GM23248 (cell line): ENCODE results near the gene CMIP. TPM values are rescaled to one million over a fixed set of nuclear protein-coding genes. Genes with fewer than 3 reads are reported as not detected.

ENCODE experiments used
- DNase-seq: peaks from one replicate; pipeline ENCODE4 v3.0.0-alpha.2; 2015
- H2AFZ ChIP-seq: fragments of 200-600 bp; sonication (generic); 2 replicates; pipeline ENCODE4 v1.6.1; 2016; ENCODE audit warnings: antibody characterized with exemption
- H3F3A ChIP-seq: fragments of 200-600 bp; sonication (generic); 2 replicates; pipeline ENCODE4 v1.6.1; 2016; ENCODE audit warnings: mild to moderate bottlenecking, antibody characterized with exemption, mixed run types; ENCODE audit not compliant: insufficient read depth
- H3K27ac ChIP-seq: fragments of 200-600 bp; sonication (generic); 2 replicates; pipeline ENCODE4 v1.5.1; 2016; ENCODE audit warnings: mild to moderate bottlenecking
- H3K27me3 ChIP-seq: fragments of 200-600 bp; sonication (generic); replicated peaks from 2 replicates; pipeline ENCODE4 v1.6.1; 2016; ENCODE audit warnings: mild to moderate bottlenecking; ENCODE audit not compliant: insufficient read depth
- H3K36me3 ChIP-seq: fragments of 200-600 bp; sonication (generic); 2 replicates; pipeline ENCODE4 v1.6.1; 2016; ENCODE audit warnings: low read depth, mild to moderate bottlenecking
- H3K4me1 ChIP-seq: fragments of 200-600 bp; sonication (generic); 2 replicates; pipeline ENCODE4 v1.6.1; 2016; ENCODE audit warnings: mild to moderate bottlenecking; ENCODE audit not compliant: insufficient read depth
- H3K4me2 ChIP-seq: fragments of 200-600 bp; sonication (generic); one replicate; pipeline ENCODE4 v1.6.1; 2016; ENCODE audit warnings: mild to moderate bottlenecking; ENCODE audit not compliant: unreplicated experiment
- H3K4me3 ChIP-seq: fragments of 200-600 bp; sonication (generic); 2 replicates; pipeline ENCODE4 v1.5.1; 2016; ENCODE audit warnings: mild to moderate bottlenecking
- H3K79me2 ChIP-seq: fragments of 200-600 bp; sonication (generic); 2 replicates; pipeline ENCODE4 v1.6.1; 2016; ENCODE audit warnings: mild to moderate bottlenecking; ENCODE audit not compliant: insufficient read depth
- H3K9ac ChIP-seq: fragments of 200-600 bp; sonication (generic); 2 replicates; pipeline ENCODE4 v1.6.1; 2016; ENCODE audit warnings: mild to moderate bottlenecking
- H3K9me2 ChIP-seq: fragments of 200-600 bp; sonication (generic); 2 replicates; pipeline ENCODE4 v1.6.1; 2016; ENCODE audit warnings: mixed run types, mild to moderate bottlenecking, moderate library complexity; ENCODE audit not compliant: insufficient read depth
- H3K9me3 ChIP-seq: fragments of 200-600 bp; sonication (generic); one replicate; pipeline ENCODE4 v1.6.1; 2017; ENCODE audit warnings: low read depth
- H4K20me1 ChIP-seq: fragments of 200-600 bp; sonication (generic); 2 replicates; pipeline ENCODE4 v1.6.0; 2016; ENCODE audit not compliant: insufficient read depth
- EZH2 ChIP-seq: fragments of 200-600 bp; sonication (generic); IDR thresholded peaks from 2 replicates; pipeline ENCODE4 v1.6.1; 2018; ENCODE audit warnings: antibody characterized with exemption, mild to moderate bottlenecking; ENCODE audit not compliant: insufficient read depth, poor library complexity, severe bottlenecking
- EZH2phosphoT487 ChIP-seq: fragments of 200-600 bp; sonication (generic); IDR thresholded peaks from 2 replicates; pipeline ENCODE4 v1.6.1; 2018; ENCODE audit warnings: antibody characterized with exemption, moderate library complexity, mild to moderate bottlenecking, low read depth; ENCODE audit not compliant: insufficient read depth
- WGBS, 2 experiments: methylation state at CpG; one replicate each; pipeline ENCODE4 v1.1.6; 2015 to 2017; ENCODE audit warnings: low lambda C conversion rate in 2 of 2, low coverage in 1 of 2; ENCODE audit errors: missing lambda C conversion rate in 2 of 2; 5-methylcytosine and 5-hydroxymethylcytosine counted together
- in situ Hi-C: fragments of 300-500 bp; cut with MboI; formaldehyde crosslinking; loops from 2 replicates; pipeline ENCODE4 v1.15.0; 2020
- polyA plus RNA-seq: library from polyadenylated mRNA; unstranded; fragments of >200 nt; fragmentation: Nextera tagmentation; extraction: Ambion mirVana; gene quantifications from 2 replicates; pipeline ENCODE4 v1.2.1, GENCODE V29; 2016
- total RNA-seq: library from RNA; depleted of rRNA; stranded (reverse); fragments of >200 nt; shearing (Covaris generic); gene quantifications from 2 replicates; pipeline ENCODE4 v1.2.3, GENCODE V29; 2014

The CMIP gene
- total and polyA plus RNA-seq, 2 experiments from 2014 or later: 1.5 to 9.5 TPM

DNA sequence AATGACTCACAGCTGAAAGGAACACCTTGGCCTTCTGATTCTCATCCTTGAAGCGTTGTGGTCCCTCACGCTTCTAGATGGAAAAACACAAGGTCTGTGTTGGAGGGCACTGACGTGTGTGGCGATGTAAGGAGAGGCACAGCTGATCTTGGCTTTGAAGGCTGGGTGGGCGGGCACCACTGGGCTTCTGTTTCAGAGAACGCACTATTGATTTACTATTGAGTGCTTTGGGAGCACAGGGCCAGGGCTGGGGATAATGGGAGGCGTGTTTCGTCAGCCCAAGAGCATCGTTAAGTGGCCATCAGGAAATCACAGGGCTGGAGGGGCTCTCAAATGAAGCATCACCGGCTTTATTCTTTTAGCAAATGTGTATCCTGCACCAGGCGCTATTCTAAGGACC lies 70.7 kb downstream of the CMIP start:
- no peak for DNase-seq
- H3K9me3 ChIP-seq: no peaks in the 10 kb centered on the region
- H3K27ac ChIP-seq: no peak overlapping the region
- no peak overlapping the region for H3K9ac ChIP-seq
- in situ Hi-C loops: no loop called here
- H3K9me2 ChIP-seq: no peaks in the 10 kb centered on the region
- H3K79me2 ChIP-seq: peaks cover 85% of the 10 kb centered on the region
- WGBS, 2 experiments: 95 to 96% methylated on average over 11 of the region's 11 CpGs
- H3F3A ChIP-seq: peaks cover 16% of the 10 kb centered on the region
- H3K36me3 ChIP-seq: no peaks in the 10 kb centered on the region
- H3K27me3 ChIP-seq: no peaks in the 10 kb centered on the region
- H3K4me1 ChIP-seq: peaks cover 32% of the 10 kb centered on the region
- no peak overlapping the region for H2AFZ ChIP-seq
- no peak overlapping the region for H3K4me3 ChIP-seq
- H3K4me2 ChIP-seq: no peak overlapping the region
- H4K20me1 ChIP-seq: no peaks in the 10 kb centered on the region; the same call in 1 of the 2 replicates
- no peak for TF ChIP-seq EZH2

DNA sequence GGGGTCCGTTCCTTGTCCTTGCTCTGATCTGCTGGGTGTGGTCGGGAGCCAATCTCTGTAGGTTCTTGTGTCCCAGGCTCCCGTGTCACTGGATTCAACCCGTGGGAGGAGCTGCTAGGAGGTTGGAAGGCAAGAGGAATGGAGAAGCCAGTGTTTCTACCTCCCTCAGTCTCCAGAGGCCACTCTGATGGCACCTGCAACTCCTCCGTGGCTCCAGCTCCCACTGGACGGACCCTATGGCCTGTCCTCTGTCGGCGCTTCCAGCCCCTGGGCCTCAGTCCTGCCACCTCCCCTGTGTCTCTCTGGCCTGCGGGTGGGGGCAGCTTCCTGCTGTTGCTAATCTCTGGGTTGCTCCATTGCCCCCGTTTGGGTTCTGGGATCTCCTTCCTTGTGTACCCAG lies 71.1 kb downstream of the CMIP start:
- Histone ChIP-seq H3K9me2 (no peaks in the 10 kb centered on the region), H3K79me2 (peaks cover 85% of the 10 kb centered on the region), H3K9ac (no peak overlapping the region), H3K4me1 (peaks cover 30% of the 10 kb centered on the region), H2AFZ (no peak overlapping the region), H3K36me3 (no peaks in the 10 kb centered on the region), H3F3A (peaks cover 14% of the 10 kb centered on the region), H3K27me3 (no peaks in the 10 kb centered on the region), H3K27ac (no peak overlapping the region), H3K4me3 (no peak overlapping the region), H3K4me2 (no peak overlapping the region), H3K9me3 (no peaks in the 10 kb centered on the region), H4K20me1 (no peaks in the 10 kb centered on the region; the same call in 1 of the 2 replicates)
- 97 to 98% methylated on average over 7 to 10 of the region's 10 CpGs for WGBS, 2 experiments
- TF ChIP-seq EZH2phosphoT487 (no peak), EZH2 (no peak)
- in situ Hi-C loops: no loop called here
- DNase-seq: no peak

DNA sequence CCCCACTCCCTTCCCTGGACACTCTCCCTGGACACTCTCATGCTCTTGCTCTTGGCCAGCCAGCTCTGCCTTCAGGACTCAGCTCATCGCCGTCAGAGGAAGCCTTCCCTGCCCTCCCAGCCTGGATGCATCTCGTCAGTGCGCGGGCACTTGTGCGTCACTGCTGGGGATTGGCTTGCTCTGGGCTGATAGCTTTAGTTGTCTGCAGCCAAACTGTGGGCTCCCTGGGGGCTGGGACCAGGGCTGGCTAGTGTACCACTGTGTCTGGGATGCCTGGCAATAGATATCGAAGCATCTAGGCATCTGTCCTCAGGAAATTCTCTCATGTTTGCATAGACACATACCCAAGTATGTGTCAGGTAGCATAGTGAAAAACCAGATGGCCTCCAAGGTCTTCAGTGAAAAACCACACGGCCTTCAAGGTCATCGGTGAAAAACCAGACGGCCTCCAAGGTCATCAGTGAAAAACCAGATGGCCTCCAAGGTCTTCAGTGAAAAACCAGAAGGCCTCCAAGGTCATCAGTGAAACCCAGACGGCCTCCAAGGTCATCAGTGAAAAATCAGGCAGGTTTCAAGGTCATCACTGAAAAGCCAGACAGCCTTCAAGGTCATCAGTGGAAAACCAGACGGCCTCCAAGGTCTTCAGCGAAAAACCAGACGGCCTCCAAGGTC lies 72.0 kb downstream of the CMIP start:
- H3K4me2 ChIP-seq: no peak overlapping the region
- no peaks in the 10 kb centered on the region for H3K27me3 ChIP-seq
- in situ Hi-C loops: no loop called here
- 82 to 85% methylated on average over 14 of the region's 14 CpGs for WGBS, 2 experiments
- no peak overlapping the region for H3K4me3 ChIP-seq
- H3K9me2 ChIP-seq: no peaks in the 10 kb centered on the region
- no peaks in the 10 kb centered on the region; the same call in 1 of the 2 replicates for H4K20me1 ChIP-seq
- H3K4me1 ChIP-seq: peaks cover 25% of the 10 kb centered on the region
- no peak overlapping the region for H3K27ac ChIP-seq
- no peaks in the 10 kb centered on the region for H3K36me3 ChIP-seq
- peaks cover 89% of the 10 kb centered on the region for H3K79me2 ChIP-seq
- no peak overlapping the region for H3K9ac ChIP-seq
- TF ChIP-seq EZH2phosphoT487: no peak
- no peak for TF ChIP-seq EZH2
- no peaks in the 10 kb centered on the region for H3K9me3 ChIP-seq
- peaks cover 5% of the 10 kb centered on the region for H3F3A ChIP-seq
- no peak for DNase-seq
- H2AFZ ChIP-seq: no peak overlapping the region

DNA sequence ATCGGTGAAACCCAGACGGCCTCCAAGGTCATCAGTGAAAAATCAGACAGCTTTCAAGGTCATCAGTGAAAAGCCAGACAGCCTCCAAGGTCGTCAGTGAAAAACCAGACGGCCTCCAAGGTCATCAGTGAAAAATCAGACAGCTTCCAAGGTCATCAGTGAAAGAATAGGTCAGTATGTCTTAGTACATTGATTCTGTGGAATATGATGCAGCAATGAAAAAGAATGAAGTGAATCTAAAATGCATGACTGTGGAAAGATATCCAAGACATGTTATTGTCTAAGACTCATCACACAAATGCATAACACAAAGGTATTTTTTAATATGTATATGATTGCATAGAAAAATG lies 72.5 kb downstream of the CMIP start:
- Histone ChIP-seq H3K9ac (no peak overlapping the region), H3K4me3 (peak overlapping the region; percentile 18; the same call in 1 of the 2 replicates), H3F3A (0 out of 2 replicates have a peak, but pooled peaks cover 2% of the 10 kb centered on the region), H2AFZ (no peak overlapping the region), H3K79me2 (peaks cover 87% of the 10 kb centered on the region), H4K20me1 (no peaks in the 10 kb centered on the region; the same call in 1 of the 2 replicates), H3K4me2 (peak overlapping the region; percentile 66), H3K36me3 (no peaks in the 10 kb centered on the region), H3K4me1 (peaks cover 25% of the 10 kb centered on the region), H3K27me3 (no peaks in the 10 kb centered on the region), H3K9me3 (no peaks in the 10 kb centered on the region), H3K27ac (peak overlapping the region; percentile 35; the same call in 1 of the 2 replicates), H3K9me2 (no peaks in the 10 kb centered on the region)
- TF ChIP-seq EZH2phosphoT487 (no peak), EZH2 (no peak)
- in situ Hi-C loops: no loop called here
- 82 to 96% methylated on average over 4 of the region's 4 CpGs for WGBS, 2 experiments
- no peak for DNase-seq
